Embryonic facial prominence (tissue), 1 donor: ENCODE results near the gene STIM1.
"Not testable (repeated sequence)": the region's sequence is repeated elsewhere in the genome, so short reads cannot be mapped to it uniquely, and the experiment has no call there.

Experiments used
- DNase-seq: peaks from one replicate; pipeline ENCODE4 v3.0.0-alpha.2; 2016; ENCODE audit errors: extremely low spot score

The STIM1 gene

GRCh38 chr11:3854977-3855807 lies at the start of gene STIM1:
STIM1 (plus strand) TSS chr11:3855664; CDS start chr11:3856271, 607 bp downstream.
- peak; percentile 85 for DNase-seq

GRCh38 chr11:3807909-3808860 lies 47.3 kb upstream of the STIM1 start, which contains the start of gene PGAP2:
PGAP2 (plus strand) TSS chr11:3808560; CDS start chr11:3811260, 2,700 bp downstream.
- no peak for DNase-seq

- no peak for DNase-seq
These were observed 46.4 kb upstream of the STIM1 start for GRCh38 chr11:3808861-3809623.

GRCh38 chr11:3809624-3809928 lies 45.9 kb upstream of the STIM1 start:
- DNase-seq: no peak

GRCh38 chr11:3810446-3810845 lies 45.0 kb upstream of the STIM1 start:
- DNase-seq: no peak

GRCh38 chr11:3810951-3811350 lies 44.5 kb upstream of the STIM1 start:
- no peak for DNase-seq

GRCh38 chr11:3814832-3815231 lies 40.6 kb upstream of the STIM1 start:
- not testable (repeated sequence) for DNase-seq

- DNase-seq: no peak
These were observed 39.6 kb upstream of the STIM1 start for GRCh38 chr11:3815845-3816244.

GRCh38 chr11:3816673-3817072 lies 38.8 kb upstream of the STIM1 start:
- no peak for DNase-seq

GRCh38 chr11:3817181-3817800 lies 38.2 kb upstream of the STIM1 start:
- peak; percentile 2 for DNase-seq

GRCh38 chr11:3820971-3821370 lies 34.5 kb upstream of the STIM1 start:
- no peak for DNase-seq

- peak; percentile 2 for DNase-seq
These were observed 33.2 kb upstream of the STIM1 start for GRCh38 chr11:3822312-3822711.

GRCh38 chr11:3823303-3823702 lies 32.2 kb upstream of the STIM1 start:
- peak; percentile 1 for DNase-seq

GRCh38 chr11:3823762-3824506 lies 31.5 kb upstream of the STIM1 start:
- DNase-seq: peak; percentile 3

GRCh38 chr11:3824714-3825472 lies 30.6 kb upstream of the STIM1 start:
- DNase-seq: peak; percentile 5

GRCh38 chr11:3825473-3826154 lies 29.9 kb upstream of the STIM1 start:
- DNase-seq: peak; percentile 5

GRCh38 chr11:3826721-3827120 lies 28.7 kb upstream of the STIM1 start:
- no peak for DNase-seq

GRCh38 chr11:3827434-3828186 lies 27.9 kb upstream of the STIM1 start:
- no peak for DNase-seq

- no peak for DNase-seq
These were observed 25.4 kb upstream of the STIM1 start for GRCh38 chr11:3830088-3830487.
